Measurements from ENCODE around the gene RANBP3L. TPM values are rescaled to one million over a fixed set of nuclear protein-coding genes. Genes with fewer than 3 reads are reported as not detected.

RANBP3L gene
- total and polyA plus RNA-seq, 3 experiments from 2014 or later = not detected

DNA sequence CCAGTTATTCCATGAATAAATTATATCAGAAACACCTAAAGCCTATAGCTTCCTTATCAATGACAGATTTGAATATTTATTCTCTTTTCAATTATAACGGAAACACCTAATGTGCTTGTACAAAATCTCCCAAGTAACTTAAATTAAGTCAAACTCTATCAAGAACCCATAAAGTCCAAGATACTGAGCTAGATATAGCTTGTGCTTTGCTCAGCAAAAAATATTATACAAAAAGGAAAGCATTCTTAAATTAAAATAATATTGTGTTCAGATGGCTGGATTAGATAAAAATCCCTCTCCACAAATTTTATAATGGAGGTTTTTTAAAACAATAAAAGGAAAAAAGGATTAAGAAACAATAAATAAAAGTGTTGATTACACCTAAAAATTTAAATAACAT, 83.7 kb downstream of the RANBP3L start:
- Histone ChIP-seq H3K4me3 (ENCODE audit: low read length) (no peak overlapping the region), H3K27ac (ENCODE audit: low read depth, low read length) (no peak overlapping the region), H3K4me1 (ENCODE audit: insufficient read depth, low read length) (no peaks in the 10 kb centered on the region), H3K36me3 (ENCODE audit: insufficient read depth, low read length) (peaks cover 7% of the 10 kb centered on the region), H3K9me3 (ENCODE audit: low read length) (no peaks in the 10 kb centered on the region), H3K27me3 (ENCODE audit: insufficient read depth, low read length, poor library complexity, severe bottlenecking) (no peaks in the 10 kb centered on the region)
- H3K4me1 Mint-ChIP-seq = no peaks in the 10 kb centered on the region
- POLR2A ChIA-PET = interaction anchor here (1.1 kb wide), 1 partner anchor 10 kb away, joined by 4 read pairs; no protein-coding TSS in a partner anchor
- H3K27me3 Mint-ChIP-seq = no peaks in the 10 kb centered on the region
- DNase-seq = no peak
- no peak overlapping the region for H3K27ac Mint-ChIP-seq
- H3K9me3 Mint-ChIP-seq = no peaks in the 10 kb centered on the region
- CTCF ChIA-PET = interaction anchor here (1.4 kb wide), 1 partner anchor 47 kb away, joined by 4 read pairs; no protein-coding TSS in a partner anchor
- H3K36me3 Mint-ChIP-seq = peaks cover 4 to 65% (median 19%) of the 10 kb centered on the region in 3 donors
- H3K4me3 Mint-ChIP-seq = no peak overlapping the region

DNA sequence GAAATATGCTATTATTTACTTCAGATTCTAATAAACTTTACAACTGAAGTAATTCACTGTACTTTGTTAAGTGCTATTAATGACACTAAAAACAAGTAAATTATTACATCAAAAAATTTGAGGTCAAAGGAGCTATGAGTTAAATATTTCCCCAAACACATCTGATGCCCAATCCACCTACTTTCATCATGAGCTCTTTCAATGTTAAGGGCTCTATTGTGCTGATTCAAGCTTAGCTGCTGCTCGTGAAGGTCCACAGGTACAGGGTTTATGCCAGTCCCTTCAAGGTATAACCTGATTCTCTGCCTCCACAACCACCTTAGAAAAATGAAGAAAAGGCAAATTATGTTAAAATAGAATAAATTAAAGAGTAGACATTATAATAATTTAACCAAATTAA, 84.1 kb downstream of the RANBP3L start:
- no peaks in the 10 kb centered on the region for H3K27me3 ChIP-seq (ENCODE audit: insufficient read depth, low read length, poor library complexity, severe bottlenecking)
- Mint-ChIP-seq H3K4me1 (no peaks in the 10 kb centered on the region), H3K27ac (no peak overlapping the region), H3K27me3 (no peaks in the 10 kb centered on the region), H3K4me3 (no peak overlapping the region), H3K9me3 (no peaks in the 10 kb centered on the region), H3K36me3 (peaks cover 4 to 69% (median 23%) of the 10 kb centered on the region in 3 donors)
- H3K27ac ChIP-seq (ENCODE audit: low read depth, low read length) = no peak overlapping the region
- ChIA-PET CTCF (interaction anchor here (1.4 kb wide), 1 partner anchor 47 kb away, joined by 4 read pairs; no protein-coding TSS in a partner anchor), POLR2A (interaction anchor here (1.1 kb wide), 1 partner anchor 10 kb away, joined by 4 read pairs; no protein-coding TSS in a partner anchor)
- DNase-seq = no peak
- H3K36me3 ChIP-seq (ENCODE audit: insufficient read depth, low read length) = peaks cover 7% of the 10 kb centered on the region
- H3K4me3 ChIP-seq (ENCODE audit: low read length) = no peak overlapping the region
- H3K4me1 ChIP-seq (ENCODE audit: insufficient read depth, low read length) = no peaks in the 10 kb centered on the region
- H3K9me3 ChIP-seq (ENCODE audit: low read length) = no peaks in the 10 kb centered on the region

DNA sequence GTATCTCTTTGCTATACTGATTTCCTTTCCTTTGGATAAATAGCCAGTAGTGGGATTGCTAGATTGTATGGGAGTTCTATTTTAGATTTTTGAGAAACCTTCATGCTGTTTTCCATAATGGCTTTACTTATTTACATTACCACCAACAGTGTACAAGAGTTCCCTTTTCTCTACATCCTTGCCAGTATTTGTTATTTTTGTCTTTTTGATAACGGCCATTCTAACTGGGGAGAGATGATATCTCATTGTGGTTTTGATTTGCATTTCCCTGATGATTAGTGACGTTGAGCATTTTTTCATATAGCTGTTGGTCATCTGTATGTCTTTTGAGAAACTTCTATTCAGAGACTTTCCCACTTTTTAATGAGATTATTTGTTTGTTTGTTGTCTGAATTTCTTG, 85.8 kb downstream of the RANBP3L start:
- ChIA-PET POLR2A (no interaction called here), CTCF (interaction anchor here (1.2 kb wide), 1 partner anchor 24 kb away, joined by 3 read pairs; no protein-coding TSS in a partner anchor)
- Histone ChIP-seq H3K4me1 (ENCODE audit: insufficient read depth, low read length) (no peaks in the 10 kb centered on the region), H3K36me3 (ENCODE audit: insufficient read depth, low read length) (peaks cover 7% of the 10 kb centered on the region), H3K27ac (ENCODE audit: low read depth, low read length) (no peak overlapping the region), H3K27me3 (ENCODE audit: insufficient read depth, low read length, poor library complexity, severe bottlenecking) (no peaks in the 10 kb centered on the region), H3K9me3 (ENCODE audit: low read length) (no peaks in the 10 kb centered on the region), H3K4me3 (ENCODE audit: low read length) (no peak overlapping the region)
- no peaks in the 10 kb centered on the region for H3K4me1 Mint-ChIP-seq
- no peaks in the 10 kb centered on the region for H3K27me3 Mint-ChIP-seq
- H3K4me3 Mint-ChIP-seq = no peak overlapping the region
- no peak for DNase-seq
- peaks cover 4 to 75% (median 22%) of the 10 kb centered on the region in 3 donors for H3K36me3 Mint-ChIP-seq
- H3K9me3 Mint-ChIP-seq = no peaks in the 10 kb centered on the region
- peak overlapping the region in 2 of 8 donors; percentile 16 to 18 for H3K27ac Mint-ChIP-seq

DNA sequence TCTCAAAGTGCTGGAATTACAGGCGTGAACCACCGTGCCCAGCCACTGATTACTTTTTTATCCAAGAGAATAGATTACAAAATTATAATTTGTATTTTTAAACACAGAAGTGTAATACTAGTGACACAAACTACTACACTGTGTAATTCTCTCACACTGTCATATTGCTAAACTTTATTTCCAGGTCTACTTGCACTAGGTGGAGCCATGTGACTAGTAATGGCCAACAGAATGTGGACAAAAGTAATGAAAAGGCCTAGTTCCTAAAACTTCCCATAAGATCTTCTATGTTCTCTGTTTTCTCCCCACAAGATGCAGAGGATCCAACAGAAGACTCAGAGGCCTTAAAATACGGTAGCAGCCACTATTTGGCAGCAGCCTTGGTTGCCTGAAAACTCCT, 87.3 kb downstream of the RANBP3L start:
- CTCF ChIA-PET = no interaction called here
- Histone ChIP-seq H3K27me3 (ENCODE audit: insufficient read depth, low read length, poor library complexity, severe bottlenecking) (no peaks in the 10 kb centered on the region), H3K36me3 (ENCODE audit: insufficient read depth, low read length) (peaks cover 7% of the 10 kb centered on the region), H3K4me3 (ENCODE audit: low read length) (no peak overlapping the region), H3K27ac (ENCODE audit: low read depth, low read length) (no peak overlapping the region), H3K9me3 (ENCODE audit: low read length) (no peaks in the 10 kb centered on the region), H3K4me1 (ENCODE audit: insufficient read depth, low read length) (no peaks in the 10 kb centered on the region)
- peaks cover 4 to 69% (median 22%) of the 10 kb centered on the region in 3 donors for H3K36me3 Mint-ChIP-seq
- H3K4me1 Mint-ChIP-seq = no peaks in the 10 kb centered on the region
- no peaks in the 10 kb centered on the region for H3K27me3 Mint-ChIP-seq
- POLR2A ChIA-PET = no interaction called here
- no peaks in the 10 kb centered on the region for H3K9me3 Mint-ChIP-seq
- DNase-seq = no peak
- no peak overlapping the region for H3K4me3 Mint-ChIP-seq
- no peak overlapping the region for H3K27ac Mint-ChIP-seq

DNA sequence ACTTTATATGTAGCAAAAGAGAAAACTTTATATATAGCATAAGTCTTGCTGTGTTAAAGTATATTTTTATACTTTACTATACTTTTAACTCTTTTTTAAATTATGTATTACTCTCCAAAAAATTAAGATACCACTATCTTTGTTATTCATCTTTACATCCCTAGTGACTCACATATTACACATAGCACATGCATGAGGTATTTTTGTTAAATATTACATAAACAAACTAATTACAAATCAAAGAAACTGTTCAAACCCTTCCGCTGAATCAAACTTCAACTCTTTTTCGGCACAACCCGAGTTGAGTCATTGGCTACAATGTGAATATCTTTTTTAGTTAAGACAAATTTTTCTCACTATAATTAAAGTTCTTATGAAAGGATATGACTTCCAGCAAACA, 92.0 kb downstream of the RANBP3L start:
- H3K9me3 ChIP-seq (ENCODE audit: low read length) = no peaks in the 10 kb centered on the region
- DNase-seq = no peak
- ChIA-PET POLR2A (no interaction called here), CTCF (no interaction called here)
- no peak overlapping the region for H3K27ac ChIP-seq (ENCODE audit: low read depth, low read length)
- no peak overlapping the region for H3K27ac Mint-ChIP-seq
- H3K27me3 ChIP-seq (ENCODE audit: insufficient read depth, low read length, poor library complexity, severe bottlenecking) = no peaks in the 10 kb centered on the region
- no peaks in the 10 kb centered on the region for H3K9me3 Mint-ChIP-seq
- H3K36me3 ChIP-seq (ENCODE audit: insufficient read depth, low read length) = no peaks in the 10 kb centered on the region
- no peaks in the 10 kb centered on the region for H3K27me3 Mint-ChIP-seq
- no peaks in the 10 kb centered on the region for H3K4me1 ChIP-seq (ENCODE audit: insufficient read depth, low read length)
- H3K4me3 ChIP-seq (ENCODE audit: low read length) = no peak overlapping the region
- H3K4me1 Mint-ChIP-seq = no peaks in the 10 kb centered on the region
- H3K36me3 Mint-ChIP-seq = peaks cover 18 to 60% (median 22%) of the 10 kb centered on the region in 3 donors
- no peak overlapping the region for H3K4me3 Mint-ChIP-seq

DNA sequence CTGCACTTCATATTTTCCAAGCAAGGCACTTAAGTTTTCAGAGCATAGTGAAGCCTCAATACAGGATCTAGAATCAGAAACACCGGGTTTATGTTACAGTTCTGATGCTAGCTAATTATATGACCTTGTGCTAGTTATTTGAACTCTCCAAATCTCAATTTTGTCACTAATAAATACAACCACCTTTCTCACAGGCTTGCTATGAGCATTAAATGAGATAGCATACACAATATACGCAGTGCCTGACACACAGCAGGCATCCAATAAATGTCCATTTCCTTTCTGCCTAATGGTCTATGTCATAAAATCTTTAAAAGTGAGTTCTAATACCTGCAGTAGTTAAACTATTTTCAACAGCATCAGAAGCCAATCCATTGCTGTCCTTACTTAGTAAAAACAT, 92.9 kb downstream of the RANBP3L start:
- POLR2A ChIA-PET = no interaction called here
- H3K9me3 ChIP-seq (ENCODE audit: low read length) = no peaks in the 10 kb centered on the region
- no peaks in the 10 kb centered on the region for H3K27me3 ChIP-seq (ENCODE audit: insufficient read depth, low read length, poor library complexity, severe bottlenecking)
- no peaks in the 10 kb centered on the region for H3K4me1 Mint-ChIP-seq
- peaks cover 18 to 59% (median 22%) of the 10 kb centered on the region in 3 donors for H3K36me3 Mint-ChIP-seq
- DNase-seq = no peak
- no peak overlapping the region for H3K4me3 Mint-ChIP-seq
- no peaks in the 10 kb centered on the region for H3K36me3 ChIP-seq (ENCODE audit: insufficient read depth, low read length)
- no peaks in the 10 kb centered on the region for H3K9me3 Mint-ChIP-seq
- H3K4me3 ChIP-seq (ENCODE audit: low read length) = no peak overlapping the region
- no peaks in the 10 kb centered on the region for H3K27me3 Mint-ChIP-seq
- no peak overlapping the region for H3K27ac ChIP-seq (ENCODE audit: low read depth, low read length)
- no peaks in the 10 kb centered on the region for H3K4me1 ChIP-seq (ENCODE audit: insufficient read depth, low read length)
- CTCF ChIA-PET = no interaction called here
- peak overlapping the region in 2 of 8 donors; percentile 37 to 44 for H3K27ac Mint-ChIP-seq

DNA sequence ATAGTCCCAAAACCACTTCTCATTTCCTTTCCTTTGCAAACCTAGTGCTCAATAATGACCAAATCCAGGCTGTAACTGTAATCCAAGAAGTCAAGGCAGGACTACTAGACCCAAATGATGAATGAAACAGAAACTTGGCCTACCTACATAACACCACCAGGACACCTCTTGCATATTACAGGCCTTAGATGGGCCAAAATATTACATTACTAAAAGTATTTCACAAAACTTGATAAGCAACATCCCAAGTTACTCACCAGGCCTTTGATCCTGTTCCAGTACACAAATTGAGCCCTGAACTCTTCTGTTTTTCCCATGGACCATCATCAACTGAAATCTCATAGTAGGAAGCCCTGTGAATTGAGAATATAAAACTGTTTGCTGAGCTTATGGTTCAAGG, 94.8 kb downstream of the RANBP3L start:
- Histone ChIP-seq H3K4me3 (ENCODE audit: low read length) (no peak overlapping the region), H3K27ac (ENCODE audit: low read depth, low read length) (no peak overlapping the region), H3K36me3 (ENCODE audit: insufficient read depth, low read length) (no peaks in the 10 kb centered on the region), H3K27me3 (ENCODE audit: insufficient read depth, low read length, poor library complexity, severe bottlenecking) (no peaks in the 10 kb centered on the region), H3K4me1 (ENCODE audit: insufficient read depth, low read length) (no peaks in the 10 kb centered on the region), H3K9me3 (ENCODE audit: low read length) (no peaks in the 10 kb centered on the region)
- no peaks in the 10 kb centered on the region for H3K4me1 Mint-ChIP-seq
- no peak for DNase-seq
- no peaks in the 10 kb centered on the region for H3K9me3 Mint-ChIP-seq
- H3K36me3 Mint-ChIP-seq = peaks cover 17 to 59% (median 18%) of the 10 kb centered on the region in 3 donors
- POLR2A ChIA-PET = no interaction called here
- H3K27me3 Mint-ChIP-seq = peaks cover 0 to 1% of the 10 kb centered on the region in 2 donors
- H3K27ac Mint-ChIP-seq = peak overlapping the region in 1 of 8 donors; percentile 41
- CTCF ChIA-PET = interaction anchor here (1.5 kb wide), 1 partner anchor 34 kb away, joined by 3 read pairs; the partner anchor contains the start of gene NADK2
- no peak overlapping the region for H3K4me3 Mint-ChIP-seq

DNA sequence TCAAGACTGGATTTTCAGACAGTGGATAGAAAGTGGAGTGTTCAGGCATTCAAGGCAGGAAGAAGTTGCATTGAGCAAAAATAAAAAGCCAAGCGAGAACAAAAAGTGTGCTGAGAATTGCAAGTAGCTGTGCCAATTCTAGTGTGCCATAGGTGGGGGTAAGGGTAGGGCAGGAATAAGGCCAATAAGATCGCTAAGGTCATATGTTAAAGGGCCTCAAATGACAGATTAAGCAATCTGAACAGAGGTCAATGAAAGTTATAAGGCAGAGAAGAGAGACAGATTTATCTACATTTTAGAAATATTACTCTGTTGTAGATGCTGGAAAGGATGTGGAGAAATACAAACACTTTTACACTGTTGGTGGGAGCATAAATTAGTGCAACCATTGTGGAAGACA, 96.4 kb downstream of the RANBP3L start:
- H3K4me3 ChIP-seq (ENCODE audit: low read length) = no peak overlapping the region
- peaks cover 18 to 61% (median 22%) of the 10 kb centered on the region in 3 donors for H3K36me3 Mint-ChIP-seq
- no peaks in the 10 kb centered on the region for H3K27me3 ChIP-seq (ENCODE audit: insufficient read depth, low read length, poor library complexity, severe bottlenecking)
- no peaks in the 10 kb centered on the region for H3K9me3 ChIP-seq (ENCODE audit: low read length)
- no peak for DNase-seq
- POLR2A ChIA-PET = no interaction called here
- no peak overlapping the region for H3K27ac Mint-ChIP-seq
- H3K27ac ChIP-seq (ENCODE audit: low read depth, low read length) = no peak overlapping the region
- H3K4me1 Mint-ChIP-seq = no peaks in the 10 kb centered on the region
- no peak overlapping the region for H3K4me3 Mint-ChIP-seq
- no peaks in the 10 kb centered on the region for H3K9me3 Mint-ChIP-seq
- peaks cover 0 to 1% of the 10 kb centered on the region in 2 donors for H3K27me3 Mint-ChIP-seq
- no peaks in the 10 kb centered on the region for H3K36me3 ChIP-seq (ENCODE audit: insufficient read depth, low read length)
- CTCF ChIA-PET = interaction anchor here (1.2 kb wide), 1 partner anchor 36 kb away, joined by 6 read pairs; the partner anchor contains the start of gene NADK2
- no peaks in the 10 kb centered on the region for H3K4me1 ChIP-seq (ENCODE audit: insufficient read depth, low read length)

Measured in CD8-positive, alpha-beta memory T cell (primary cell).